ENCODE results near the gene ELK3. TPM values are rescaled to one million over a fixed set of nuclear protein-coding genes. Genes with fewer than 3 reads are reported as not detected.
"Not testable (repeated sequence)": the region's sequence is repeated elsewhere in the genome, so short reads cannot be mapped to it uniquely, and the experiment has no call there.

ELK3 gene
- total RNA-seq, 2 donors from 2014 or later = 4.9 to 8.0 TPM

- ATAC-seq; intact Hi-C loops (cut with DNase I); H3K4me1 ChIP-seq; H3K9me3 ChIP-seq; H3K4me3 ChIP-seq; DNase-seq; H3K36me3 ChIP-seq (replicated peaks in 1 of 2; ENCODE audit: insufficient read depth in 1 of 2, low read depth in 2 of 2); H3K27me3 ChIP-seq: not testable (repeated sequence)
- TF ChIP-seq POLR2A (IDR thresholded peaks at IDR 0.05) = peak in 1 of 3 donors; percentile 17
- peak overlapping the region in 2 of 4 donors; percentile 28 to 30 for H3K27ac ChIP-seq
- WGBS, 2 donors = 66 to 82% methylated on average over 20 to 25 of the region's 33 CpGs
Measured at GRCh38 chr12:96315741-96316481, 121.7 kb downstream of the ELK3 start.

- WGBS, 2 donors = 93 to 100% methylated on average over 2 of the region's 2 CpGs
- H3K4me3 ChIP-seq; intact Hi-C loops (cut with DNase I); ATAC-seq; H3K9me3 ChIP-seq; DNase-seq; H3K27ac ChIP-seq; H3K27me3 ChIP-seq; H3K36me3 ChIP-seq (replicated peaks in 1 of 2; ENCODE audit: insufficient read depth in 1 of 2, low read depth in 2 of 2); H3K4me1 ChIP-seq: not testable (repeated sequence)
Measured at GRCh38 chr12:96317801-96318200, 123.6 kb downstream of the ELK3 start.

Small RNA genes within 50 kb of the gene (small RNA-seq; reads per million reads assigned to genes)
- gene RNU4-24P = not detected

Other genes with a start within 250 kb of the ELK3 start
- gene HAL, start 198.0 kb upstream of the ELK3 start, total RNA-seq = under 1 TPM in 1 of 2 donors, not detected in 1; 0.52 TPM
- 10 to 100 TPM; 41.2 to 57.6 TPM for gene LTA4H, start 158.8 kb upstream of the ELK3 start, total RNA-seq
- 10 to 100 TPM; 17.5 to 29.8 TPM for gene CDK17, start 206.1 kb downstream of the ELK3 start, total RNA-seq

Measured in body of pancreas (tissue), 4 donors.